GM12878 (cell line): Measurements from ENCODE around the gene TAB2.

ENCODE experiments used
- ATF3 ChIP-seq: IDR thresholded peaks from 2 replicates; pipeline ENCODE4 v1.6.1; 2011; ENCODE audit warnings: low read depth, mild to moderate bottlenecking, low read length, moderate library complexity, borderline replicate concordance; ENCODE audit errors: extremely low read depth
- CREM ChIP-seq: IDR thresholded peaks from 2 replicates; pipeline ENCODE4 v1.6.1; 2014; ENCODE audit warnings: antibody characterized with exemption, low read depth
- CTCF ChIP-seq, 3 experiments: IDR thresholded peaks in 2 of 3; conservative IDR thresholded peaks in 1 of 3; 2 replicates each; pipeline ENCODE4 v1.5.1; 2011; ENCODE audit warnings: low read depth in 3 of 3, low read length in 3 of 3, mild to moderate bottlenecking in 3 of 3, control low read depth in 2 of 3, moderate library complexity in 2 of 3, inconsistent platforms in 1 of 3, mixed read lengths in 1 of 3; ENCODE audit not compliant: control insufficient read depth in 2 of 3, insufficient read depth in 1 of 3; ENCODE audit errors: extremely low read depth in 1 of 3
- JUND ChIP-seq: IDR thresholded peaks from 2 replicates; pipeline ENCODE4 v1.6.1; 2012; ENCODE audit warnings: low read depth, mild to moderate bottlenecking, low read length, improper control_type of control experiment, moderate library complexity
- YY1 ChIP-seq: IDR thresholded peaks from 2 replicates; pipeline ENCODE4 v1.6.1; 2011; ENCODE audit warnings: low read depth, mild to moderate bottlenecking, low read length
- ZBTB33 ChIP-seq: fragments of 450-650 bp; IDR thresholded peaks from 2 replicates; pipeline ENCODE4 v1.6.1; 2017; ENCODE audit warnings: mild to moderate bottlenecking
- ZNF217 ChIP-seq: fragments of 450-650 bp; IDR thresholded peaks from 2 replicates; pipeline ENCODE4 v1.6.1; 2017; ENCODE audit warnings: antibody characterized with exemption, mild to moderate bottlenecking
- ZZZ3 ChIP-seq: IDR thresholded peaks from 2 replicates; pipeline ENCODE4 v1.6.1; 2011; ENCODE audit warnings: low read depth; ENCODE audit not compliant: control insufficient read depth, insufficient read length

GRCh38 chr6:149317644-149318571 is at the start of gene TAB2:
- no peak for TF ChIP-seq JUND
- no peak for TF ChIP-seq CTCF (IDR thresholded peaks at IDR 0.05 in 2 of 3, conservative IDR thresholded peaks at IDR 0.05 in 1 of 3; ENCODE audit: control insufficient read depth in 2 of 3, extremely low read depth in 1 of 3, insufficient read depth in 1 of 3, low read depth in 3 of 3, low read length in 3 of 3)
- no peak for TF ChIP-seq YY1
- TF ChIP-seq ZZZ3: no peak
- no peak for TF ChIP-seq ZNF217
- no peak for TF ChIP-seq ZBTB33
- TF ChIP-seq CREM: no peak
- no peak for TF ChIP-seq ATF3
